RKO (cell line): ENCODE data around the gene KLHL8.
"Not testable (repeated sequence)": the region's sequence is repeated elsewhere in the genome, so short reads cannot be mapped to it uniquely, and the experiment has no call there.

Experiments used
- DNase-seq: peaks from one replicate; pipeline ENCODE4 v3.0.0-alpha.2; 2016; ENCODE audit warnings: low spot score

The KLHL8 gene

GRCh38 chr4:87179751-87180150 is 40.7 kb downstream of the KLHL8 start:
- DNase-seq: no peak

GRCh38 chr4:87174672-87175071 is 45.7 kb downstream of the KLHL8 start:
- no peak for DNase-seq

- no peak for DNase-seq
Measured at GRCh38 chr4:87171944-87172343, 48.5 kb downstream of the KLHL8 start.

GRCh38 chr4:87166296-87166854 is 54.0 kb downstream of the KLHL8 start:
- no peak for DNase-seq

- no peak for DNase-seq
Measured at GRCh38 chr4:87165892-87166291, 54.5 kb downstream of the KLHL8 start.

GRCh38 chr4:87153078-87153870 is 67.1 kb downstream of the KLHL8 start:
- DNase-seq: no peak

- no peak for DNase-seq
Measured at GRCh38 chr4:87152310-87153041, 67.9 kb downstream of the KLHL8 start.

GRCh38 chr4:87151730-87152129 is 68.7 kb downstream of the KLHL8 start:
- no peak for DNase-seq

- DNase-seq: peak; percentile 82
Measured at GRCh38 chr4:87150498-87151261, 69.7 kb downstream of the KLHL8 start.

GRCh38 chr4:87147116-87147515 is 73.3 kb downstream of the KLHL8 start:
- DNase-seq: no peak

GRCh38 chr4:87145934-87146333 is 74.5 kb downstream of the KLHL8 start:
- DNase-seq: not testable (repeated sequence)

GRCh38 chr4:87144356-87144755 is 76.1 kb downstream of the KLHL8 start:
- no peak for DNase-seq

- no peak for DNase-seq
Measured at GRCh38 chr4:87141428-87141827, 79.0 kb downstream of the KLHL8 start.

GRCh38 chr4:87134122-87134521 is 86.3 kb downstream of the KLHL8 start:
- DNase-seq: no peak

- no peak for DNase-seq
Measured at GRCh38 chr4:87133183-87133582, 87.2 kb downstream of the KLHL8 start.

GRCh38 chr4:87132035-87132434 is 88.4 kb downstream of the KLHL8 start:
- no peak for DNase-seq

- DNase-seq: no peak
Measured at GRCh38 chr4:87130985-87131703, 89.3 kb downstream of the KLHL8 start.

GRCh38 chr4:87129681-87130080 is 90.7 kb downstream of the KLHL8 start:
- DNase-seq: no peak

- DNase-seq: no peak
Measured at GRCh38 chr4:87128006-87128705, 92.3 kb downstream of the KLHL8 start.

GRCh38 chr4:87126056-87126455 is 94.4 kb downstream of the KLHL8 start:
- DNase-seq: no peak

GRCh38 chr4:87122252-87122651 is 98.2 kb downstream of the KLHL8 start:
- no peak for DNase-seq
